NCI-H146 treated with DMSO at 0.1 percent for 48 hours (cell line): Measurements from ENCODE around the gene ABCA2.

ENCODE experiments used
- DNase-seq: peaks from one replicate; lab custom pipeline; 2025; ENCODE audit not compliant: unreplicated experiment; lab: John Stamatoyannopoulos, UW

The ABCA2 gene

GRCh38 chr9:136968333-136969127, 59.5 kb downstream of the ABCA2 start:
- DNase-seq = no peak

DNA sequence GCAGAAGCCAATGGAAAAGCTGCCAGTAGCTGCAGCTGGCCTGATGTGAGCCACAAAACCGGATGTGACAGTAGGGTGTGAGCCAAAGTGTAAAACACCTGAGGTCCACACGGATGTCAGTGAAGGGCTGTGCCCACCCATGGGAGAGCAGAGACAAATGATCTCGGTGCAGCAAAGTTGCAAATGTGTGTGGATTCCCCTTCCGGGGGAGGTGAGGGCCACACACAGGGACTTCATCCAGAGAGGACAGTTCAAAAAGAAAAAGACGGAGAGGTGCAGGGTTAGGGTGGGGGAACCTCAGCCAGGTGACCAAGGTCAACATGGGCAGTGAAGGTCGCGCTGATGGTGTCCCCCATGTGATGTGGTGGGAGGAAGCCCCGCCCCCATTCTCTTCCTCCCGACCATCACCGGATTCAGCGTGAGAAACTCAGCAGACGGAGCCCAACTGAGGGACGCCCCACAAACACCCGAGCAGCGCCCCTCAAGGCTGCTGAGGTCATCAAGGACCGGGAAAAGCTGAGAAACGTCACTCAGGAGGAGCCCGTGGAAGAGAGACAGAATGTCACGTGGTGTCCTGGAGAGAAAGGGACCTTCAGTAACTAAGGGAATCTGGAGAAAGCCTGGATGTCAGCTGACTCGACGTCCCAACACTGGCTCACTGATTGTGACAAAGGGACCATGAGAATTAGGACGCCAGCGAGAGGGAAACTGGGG, 62.1 kb downstream of the ABCA2 start:
- no peak for DNase-seq

DNA sequence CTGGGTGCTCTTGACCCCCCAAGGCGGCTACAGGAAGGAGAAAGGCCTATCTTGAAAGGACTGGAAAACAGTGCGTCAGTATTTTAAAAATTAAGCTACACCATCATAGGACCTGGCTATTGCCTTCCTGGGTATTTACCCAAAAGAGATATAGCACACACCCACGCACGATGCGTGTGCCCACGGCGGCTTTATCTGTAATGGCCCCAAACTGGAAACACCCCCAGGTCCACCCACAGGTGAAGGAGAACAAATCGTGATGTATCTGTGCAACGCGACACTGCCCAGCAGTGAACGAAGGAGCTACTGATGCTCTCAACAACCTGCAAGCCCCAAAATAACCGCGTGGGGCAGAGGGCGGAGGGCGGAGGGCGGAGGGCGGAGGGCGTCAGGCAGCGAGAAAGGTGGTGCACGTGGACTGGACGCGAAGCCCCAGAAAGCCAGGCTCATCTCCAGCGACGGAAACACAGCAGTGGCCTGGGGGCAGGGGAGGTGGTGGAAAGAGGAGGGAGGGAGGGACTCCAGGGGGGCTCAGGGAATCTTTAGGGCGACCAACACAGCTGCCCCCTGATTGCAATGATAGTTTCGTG, 63.1 kb downstream of the ABCA2 start:
- DNase-seq = no peak

- peak; percentile 72 for DNase-seq
Measured at GRCh38 chr9:136964171-136964689, 63.8 kb downstream of the ABCA2 start.

DNA sequence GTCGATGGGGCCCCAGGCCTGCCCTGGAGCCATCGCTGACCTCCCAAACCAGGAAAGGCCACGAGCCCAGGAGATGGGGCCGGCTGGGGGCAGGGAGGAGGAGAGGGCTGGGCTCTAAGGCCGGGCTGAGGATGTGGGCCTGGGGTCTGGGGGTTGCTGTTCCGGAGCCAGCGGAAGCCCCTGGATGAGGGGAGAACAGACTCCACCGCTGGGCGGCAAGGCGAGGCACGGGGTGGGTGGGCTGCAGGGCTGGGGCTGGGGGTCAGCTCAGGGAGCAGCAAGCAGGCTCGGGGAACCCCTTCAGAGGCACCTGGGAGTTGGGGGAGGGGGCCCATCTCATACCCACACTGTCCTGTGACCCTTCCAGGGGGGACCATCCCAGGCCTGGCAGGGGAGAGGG, 64.3 kb downstream of the ABCA2 start:
- no peak for DNase-seq

DNA sequence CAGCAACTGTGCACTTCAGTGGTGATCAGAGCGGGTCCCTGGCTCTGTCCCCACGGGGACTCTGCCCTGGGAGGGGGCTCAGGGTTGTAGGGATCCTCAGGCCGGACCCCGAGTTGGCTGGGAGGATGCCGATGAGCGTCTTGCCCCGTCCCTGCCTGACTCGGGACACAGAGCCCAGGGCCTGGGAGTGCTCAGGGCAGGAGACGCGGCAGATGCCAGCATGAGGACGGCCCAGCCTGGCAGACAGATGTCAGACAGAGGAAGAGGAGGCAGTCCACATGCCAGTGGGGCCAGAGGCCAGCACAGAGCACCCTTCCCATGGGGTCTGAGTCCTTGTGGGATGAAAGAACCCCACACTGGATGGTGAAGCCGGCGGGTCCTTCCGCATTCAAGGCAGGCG, 64.7 kb downstream of the ABCA2 start:
- no peak for DNase-seq

DNA sequence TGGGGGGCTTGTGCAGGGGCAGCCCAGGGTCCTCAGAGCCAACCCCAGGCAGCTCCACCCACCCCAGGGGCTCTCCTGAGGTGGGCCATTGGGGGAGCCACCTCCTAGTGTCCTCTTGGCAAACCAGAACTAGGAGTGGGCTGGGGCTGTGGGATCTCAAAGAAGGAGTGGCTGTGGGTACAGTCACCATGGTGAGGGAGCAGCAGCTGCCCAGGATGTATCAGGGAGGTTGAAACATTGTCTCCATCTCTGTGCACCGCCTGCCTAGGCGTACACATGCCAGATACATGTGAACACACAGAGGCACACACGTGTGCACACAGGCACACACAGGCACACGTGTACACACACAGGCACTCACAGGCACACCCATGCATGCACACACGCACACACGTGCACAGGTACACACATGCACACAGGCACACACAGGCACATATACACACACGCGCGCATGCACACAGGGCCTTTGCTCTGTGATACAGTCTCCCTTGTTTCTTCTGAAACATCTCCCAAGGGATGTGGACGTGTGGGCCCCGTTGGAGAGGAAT, 65.3 kb downstream of the ABCA2 start:
- no peak for DNase-seq

DNA sequence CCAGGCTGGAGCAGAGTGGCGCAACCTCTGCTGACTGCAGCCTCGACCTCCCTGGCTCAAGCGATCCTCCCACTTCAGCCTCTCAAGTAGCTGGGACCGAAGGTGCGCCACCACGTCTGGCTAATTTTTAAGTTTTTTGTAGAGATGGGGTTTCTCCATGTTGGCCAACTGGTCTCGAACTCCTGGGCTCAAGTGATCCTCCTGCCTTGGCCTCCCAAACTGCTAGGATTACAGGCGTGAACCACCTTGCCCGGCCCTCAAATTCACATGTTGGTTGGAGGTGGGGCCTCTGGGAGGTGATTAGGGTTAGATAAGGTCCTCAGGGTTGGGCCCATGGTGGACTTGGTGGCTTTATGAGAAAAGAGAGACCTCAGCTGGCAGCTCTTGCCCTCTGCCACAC, 65.9 kb downstream of the ABCA2 start:
- no peak for DNase-seq

- DNase-seq = no peak
Measured at GRCh38 chr9:136961279-136962065, 66.6 kb downstream of the ABCA2 start.

DNA sequence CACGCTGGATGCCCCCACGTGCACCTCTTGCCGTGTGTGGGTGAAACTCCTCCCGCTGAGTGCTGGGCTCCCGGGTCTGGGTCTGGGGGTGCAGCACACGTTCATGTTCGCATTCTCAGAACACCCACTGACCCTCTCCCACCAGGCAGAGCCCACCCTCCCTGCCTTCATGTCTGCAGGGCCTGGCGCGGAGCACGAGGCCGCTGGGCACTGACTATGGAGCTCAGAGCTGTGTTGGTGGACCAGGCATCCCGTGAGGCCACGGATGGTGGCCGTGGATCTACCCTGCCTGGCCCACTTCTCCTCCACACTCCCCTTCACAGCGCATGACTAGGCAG, 67.1 kb downstream of the ABCA2 start:
- DNase-seq = no peak

- no peak for DNase-seq
Measured at GRCh38 chr9:136960212-136960937, 67.7 kb downstream of the ABCA2 start.

- no peak for DNase-seq
Measured at GRCh38 chr9:136958898-136959850, 68.9 kb downstream of the ABCA2 start.

DNA sequence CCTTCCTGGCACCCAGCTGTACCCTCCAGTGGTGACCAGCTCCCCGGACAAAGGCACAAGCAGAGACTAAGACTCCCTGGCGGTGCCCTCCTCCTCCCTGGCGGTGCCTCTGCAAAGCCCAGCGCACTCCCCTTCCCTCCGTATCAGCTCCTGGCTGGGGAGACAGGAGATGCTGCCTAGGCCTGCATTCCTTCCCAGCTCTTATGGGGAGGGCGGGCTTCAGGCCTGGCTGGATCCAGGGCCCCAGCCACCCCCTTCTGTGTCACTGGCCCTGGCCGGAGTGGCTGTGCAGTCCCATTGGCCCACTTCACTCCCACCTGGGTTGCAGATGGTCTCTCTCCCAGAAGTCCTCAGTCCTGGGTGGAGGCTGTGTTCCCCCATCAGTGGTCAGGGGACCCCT, 69.6 kb downstream of the ABCA2 start:
- no peak for DNase-seq

GRCh38 chr9:136957901-136958300, 70.1 kb downstream of the ABCA2 start:
- no peak for DNase-seq

- no peak for DNase-seq
Measured at GRCh38 chr9:136957461-136957860, 70.6 kb downstream of the ABCA2 start.
